KG1 (cell line): ENCODE data around the gene BRPF1.

Experiments used
- DNase-seq: peaks from one replicate; lab custom pipeline; 2025; lab: John Stamatoyannopoulos, UW

BRPF1 gene

DNA sequence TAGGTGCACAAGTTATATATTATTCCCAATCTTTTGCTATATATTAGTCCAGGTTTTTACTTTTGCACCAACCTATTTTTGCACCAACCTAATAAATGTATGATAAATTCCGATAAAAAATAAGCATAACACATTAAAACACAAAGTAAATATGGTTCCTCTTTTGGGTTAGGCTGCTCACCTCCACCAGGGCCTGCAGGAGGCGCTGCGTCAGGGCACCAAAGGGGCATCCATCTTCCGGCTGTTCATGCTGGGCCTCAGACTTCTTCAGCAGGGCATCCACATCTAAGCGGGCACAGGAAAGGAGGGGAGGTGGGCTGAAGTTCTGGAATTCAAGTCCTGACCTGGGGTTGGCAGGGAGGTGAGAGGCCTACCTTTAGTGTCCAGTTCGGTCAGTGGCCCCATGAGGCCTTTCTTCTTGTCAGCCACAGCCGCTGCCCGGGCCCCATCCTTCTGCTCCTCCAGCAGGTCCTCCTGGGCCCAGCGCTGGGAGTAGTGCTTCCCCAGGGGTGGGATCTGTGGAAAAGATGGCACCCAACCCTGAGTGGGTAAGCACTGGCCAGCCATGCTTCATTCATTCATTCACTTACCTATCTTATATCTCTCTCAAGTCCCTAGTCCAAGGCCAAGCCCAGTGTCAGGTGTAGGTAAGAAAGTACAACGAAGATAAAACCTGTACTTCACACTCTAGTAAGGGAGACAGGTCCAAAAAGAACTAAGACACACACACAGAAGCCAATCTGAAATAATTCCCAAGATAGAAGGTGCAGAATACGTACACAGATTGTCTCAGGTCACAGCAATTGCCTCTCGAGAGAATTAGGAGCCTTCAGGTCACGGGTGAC is 55.5 kb downstream of the BRPF1 start:
- no peak for DNase-seq

GRCh38 chr3:9787714-9788113 is 56.2 kb downstream of the BRPF1 start:
- DNase-seq = no peak

GRCh38 chr3:9791127-9791526 is 59.6 kb downstream of the BRPF1 start:
- DNase-seq = no peak

- no peak for DNase-seq
Observed at GRCh38 chr3:9791790-9792404, 60.4 kb downstream of the BRPF1 start.

DNA sequence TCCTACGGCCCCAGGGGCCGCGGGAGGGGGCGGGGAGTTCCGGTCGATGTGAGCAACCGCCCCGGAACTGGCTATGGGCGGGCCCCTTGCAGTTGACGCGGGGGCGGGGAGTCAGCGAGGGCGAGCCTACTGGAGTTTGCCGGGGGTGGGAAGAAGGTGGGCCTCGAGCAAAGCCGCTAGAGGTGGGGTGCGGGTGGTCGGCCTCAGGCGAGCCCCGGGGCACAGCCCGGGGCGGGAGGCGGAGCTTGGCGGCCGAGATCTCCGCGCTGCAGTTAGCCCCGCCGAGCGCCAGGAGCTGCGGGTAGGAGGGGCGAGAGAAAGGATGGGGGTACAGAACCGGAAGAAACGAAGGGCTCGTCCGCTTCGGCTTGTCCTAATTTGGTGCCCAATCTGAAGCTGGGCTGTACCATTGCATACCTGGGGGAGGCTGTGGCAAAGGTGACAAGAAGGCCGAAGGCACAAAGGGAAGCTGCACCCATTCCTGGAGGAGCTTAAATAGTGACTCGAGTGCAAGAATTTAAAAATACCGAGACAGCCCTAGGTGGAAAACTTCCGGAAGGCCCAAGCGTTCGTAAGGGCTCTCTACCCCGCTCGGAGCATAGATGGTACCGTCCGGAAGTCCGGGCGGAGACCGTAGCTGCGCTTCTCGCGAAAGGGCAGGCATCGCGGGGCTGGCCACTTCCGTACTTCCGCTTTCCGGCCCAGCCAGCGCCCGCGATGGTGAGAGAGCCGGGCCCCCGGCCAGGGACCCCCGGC is 61.0 kb downstream of the BRPF1 start, which contains the start of the genes ARPC4 and TADA3:
Gene ARPC4, plus strand, starts transcription at position 678 of the 756 bp plus-strand sequence. Its CDS starts 40 bp downstream, at position 718.
Gene TADA3, minus strand, starts transcription at position 69 of the 756 bp plus-strand sequence. CDS start 1,007 bp downstream, outside the sequence.
- DNase-seq = peak; percentile 95

DNA sequence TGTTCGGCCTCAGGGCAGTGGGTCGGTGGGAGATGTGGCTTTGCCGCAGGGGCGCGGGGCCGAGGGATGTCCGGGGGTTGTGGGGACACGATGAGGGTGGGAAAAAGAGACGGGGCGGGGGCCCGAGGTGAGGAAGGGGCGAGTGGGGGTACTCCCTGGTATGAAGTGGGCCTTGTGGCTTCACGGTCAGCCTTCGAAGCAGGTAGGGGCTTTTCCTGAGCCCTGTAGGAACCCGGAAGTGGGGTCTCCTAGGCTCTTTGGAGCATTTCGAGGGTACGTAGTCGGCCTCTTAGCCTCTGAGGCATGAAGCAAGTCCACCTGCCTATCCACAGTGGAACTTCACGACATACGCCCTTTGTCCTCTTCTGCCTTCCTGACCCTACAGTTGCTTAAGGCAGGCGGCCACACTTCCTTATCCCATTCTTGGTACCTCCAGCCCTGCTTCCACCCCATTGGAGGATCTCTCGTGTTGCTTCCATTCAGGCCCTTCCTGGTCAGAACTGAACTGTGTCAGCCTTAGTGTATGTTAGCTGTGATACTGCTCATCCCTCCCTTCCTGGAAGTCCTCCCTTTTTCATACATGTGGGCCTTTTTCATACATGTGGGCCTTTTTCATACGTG is 61.7 kb downstream of the BRPF1 start:
- DNase-seq = peak; percentile 23

- DNase-seq = no peak
Observed at GRCh38 chr3:9794400-9794799, 62.9 kb downstream of the BRPF1 start.

DNA sequence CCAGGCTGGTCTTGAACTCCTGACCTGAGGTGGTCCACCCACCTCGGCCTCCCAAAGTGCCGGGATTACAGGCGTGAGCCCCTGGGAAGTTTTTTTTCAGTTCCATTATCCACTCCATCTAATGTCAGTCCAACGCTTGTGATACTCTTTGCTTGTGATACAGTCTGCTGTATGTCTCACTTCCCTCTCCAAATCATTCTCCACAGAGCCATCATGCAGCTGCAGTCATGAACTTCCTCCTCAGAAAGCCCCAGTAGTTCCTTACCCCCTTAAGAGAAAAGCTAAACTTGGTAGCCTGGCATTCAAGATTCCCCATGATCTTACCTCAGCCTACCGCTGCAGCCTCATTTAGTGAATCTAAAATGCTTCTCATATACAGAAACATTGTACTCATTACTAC is 63.7 kb downstream of the BRPF1 start:
- DNase-seq = no peak

DNA sequence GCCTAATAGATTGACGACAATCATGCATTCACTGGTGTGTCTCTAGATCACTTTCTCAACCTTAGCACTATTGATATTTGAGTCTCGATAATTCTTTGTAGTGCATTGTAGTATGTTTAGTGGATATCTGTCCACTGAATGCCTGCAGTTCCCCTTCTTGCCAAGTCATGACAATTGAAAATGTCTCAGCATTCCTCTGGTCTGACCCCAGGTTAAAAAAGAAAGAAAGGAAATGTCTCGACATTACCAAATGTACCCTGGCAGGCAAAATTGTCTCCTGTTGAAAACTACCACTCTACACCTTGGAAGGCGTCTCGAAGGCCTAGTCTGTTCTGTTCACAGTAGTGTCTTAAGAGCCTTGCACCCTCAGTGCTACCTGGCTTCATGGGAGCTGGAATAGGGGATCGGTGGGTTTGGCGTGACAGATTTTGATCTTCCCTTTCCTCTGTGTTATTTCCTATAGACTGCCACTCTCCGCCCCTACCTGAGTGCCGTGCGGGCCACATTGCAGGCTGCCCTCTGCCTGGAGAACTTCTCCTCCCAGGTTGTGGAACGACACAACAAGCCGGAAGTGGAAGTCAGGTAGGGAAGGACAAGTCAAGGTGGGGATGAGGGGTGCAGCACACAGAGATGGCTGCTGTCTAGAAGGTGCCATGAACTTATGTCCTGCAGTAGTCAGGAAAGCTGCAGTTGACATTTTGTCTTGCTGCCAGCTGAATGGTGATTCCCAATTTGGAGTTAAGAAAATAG is 65.8 kb downstream of the BRPF1 start:
- DNase-seq = no peak
